SK-N-SH (cell line): ENCODE data around the gene MMAA. TPM values are rescaled to one million over a fixed set of nuclear protein-coding genes. Genes with fewer than 3 reads are reported as not detected.
A peak's percentile ranks its signal among the peaks of the same experiment; 100 is the strongest.
"Not testable (repeated sequence)": the region's sequence is repeated elsewhere in the genome, so short reads cannot be mapped to it uniquely, and the experiment has no call there.

Experiments
- CTCF ChIA-PET: fragments of 300-600, 350-600 bp; formaldehyde crosslinking; extraction: SDS; loops from one replicate; lab custom pipeline; 2021; lab: Yijun Ruan, JAX
- POLR2A ChIA-PET: fragments of 350-600 bp; sonication (Branson Sonifier 250); formaldehyde crosslinking; extraction: SDS; loops from one replicate; lab custom pipeline; 2020; ENCODE audit warnings: antibody characterized with exemption, inconsistent platforms; lab: Yijun Ruan, JAX
- DNase-seq: peaks from one replicate; pipeline ENCODE4 v3.0.0; 2012
- H2AFZ ChIP-seq: fragments of 200-600 bp; sonication (generic); 2 replicates; pipeline ENCODE4 v1.8.1; 2016; ENCODE audit warnings: antibody characterized with exemption, mild to moderate bottlenecking, low read depth
- H3F3A ChIP-seq: fragments of 200-600 bp; sonication (generic); replicated peaks from 2 replicates; pipeline ENCODE3; 2016; ENCODE audit warnings: antibody characterized with exemption, mild to moderate bottlenecking; ENCODE audit not compliant: insufficient read depth
- H3K27ac ChIP-seq, 2 experiments: fragments of 200-500 bp in 1 of 2; fragments of 200-600 bp in 1 of 2; sonication (Bioruptor generic) in 1 of 2; sonication (generic), shearing (Covaris generic) in 1 of 2; 2 replicates each; pipeline versions ENCODE4 v1.5.1 to v1.6.1; 2014 to 2016; ENCODE audit warnings: low read depth in 2 of 2, inconsistent platforms in 1 of 2, low read length in 1 of 2, mild to moderate bottlenecking in 1 of 2, mixed read lengths in 1 of 2
- H3K27me3 ChIP-seq: fragments of 200-600 bp; sonication (generic), shearing (Covaris generic); 2 replicates; pipeline ENCODE4 v1.6.1; 2016; ENCODE audit warnings: mixed run types; ENCODE audit not compliant: insufficient read depth
- H3K36me3 ChIP-seq, 2 experiments: fragments of 200-500 bp in 1 of 2; fragments of 200-600 bp in 1 of 2; sonication (Bioruptor generic) in 1 of 2; sonication (generic) in 1 of 2; replicated peaks in 1 of 2; 2 replicates each; pipeline versions ENCODE3 to v1.5.1; 2014 to 2016; ENCODE audit warnings: low read length in 1 of 2, mild to moderate bottlenecking in 1 of 2; ENCODE audit not compliant: insufficient read depth in 2 of 2, control insufficient read depth in 1 of 2
- H3K4me1 ChIP-seq, 2 experiments: fragments of 200-500 bp in 1 of 2; fragments of 200-600 bp in 1 of 2; sonication (Bioruptor generic) in 1 of 2; sonication (generic), shearing (Covaris generic) in 1 of 2; 2 replicates each; pipeline versions ENCODE4 v1.5.1 to v1.6.1; 2014 to 2016; ENCODE audit warnings: low read depth in 1 of 2, low read length in 1 of 2, mixed run types in 1 of 2; ENCODE audit not compliant: insufficient read depth in 2 of 2, control insufficient read depth in 1 of 2
- H3K4me2 ChIP-seq: fragments of 200-600 bp; sonication (generic), shearing (Covaris generic); 2 replicates; pipeline ENCODE4 v1.6.1; 2017; ENCODE audit warnings: mixed run types
- H3K4me3 ChIP-seq, 2 experiments: fragments of 200-500 bp in 1 of 2; fragments of 200-600 bp in 1 of 2; sonication (Bioruptor generic) in 1 of 2; sonication (generic), shearing (Covaris generic) in 1 of 2; 2 replicates each; pipeline versions ENCODE4 v1.5.1 to v1.8.1; 2014 to 2016; ENCODE audit warnings: low read depth in 2 of 2, inconsistent platforms in 1 of 2, low read length in 1 of 2, mild to moderate bottlenecking in 1 of 2, mixed read lengths in 1 of 2, moderate library complexity in 1 of 2
- H3K79me2 ChIP-seq: fragments of 200-600 bp; sonication (generic); 2 replicates; pipeline ENCODE4 v1.8.1; 2017; ENCODE audit warnings: mild to moderate bottlenecking; ENCODE audit not compliant: insufficient read depth
- H3K9ac ChIP-seq: fragments of 200-600 bp; sonication (generic); 2 replicates; pipeline ENCODE4 v1.6.1; 2017; ENCODE audit warnings: mixed run types
- H3K9me2 ChIP-seq: fragments of 200-600 bp; sonication (generic); 2 replicates; pipeline ENCODE4 v1.6.1; 2017; ENCODE audit warnings: mixed run types
- H3K9me3 ChIP-seq: fragments of 200-600 bp; sonication (generic); 2 replicates; pipeline ENCODE4 v1.6.1; 2017; ENCODE audit warnings: mixed run types, mild to moderate bottlenecking, moderate library complexity
- H4K20me1 ChIP-seq: fragments of 200-600 bp; sonication (generic); 2 replicates; pipeline ENCODE4 v1.6.1; 2017; ENCODE audit warnings: mild to moderate bottlenecking, mixed run types; ENCODE audit not compliant: insufficient read depth
- GATA2 ChIP-seq: sonication (generic); formaldehyde crosslinking; IDR thresholded peaks from 2 replicates; pipeline ENCODE4 v1.5.0; 2020; ENCODE audit warnings: mild to moderate bottlenecking, missing genetic modification reagents
- MEF2A ChIP-seq: IDR thresholded peaks from 2 replicates; pipeline ENCODE4 v1.4.0; 2012; ENCODE audit warnings: low read depth, borderline replicate concordance
- NFIC ChIP-seq: IDR thresholded peaks from 2 replicates; pipeline ENCODE4 v1.4.0; 2012; ENCODE audit warnings: borderline replicate concordance
- NRF1 ChIP-seq: IDR thresholded peaks from 2 replicates; pipeline ENCODE4 v1.6.1; 2012; ENCODE audit warnings: low read depth, mild to moderate bottlenecking, low read length
- REST ChIP-seq: IDR thresholded peaks from 2 replicates; pipeline ENCODE4 v1.6.1; 2012; ENCODE audit warnings: mild to moderate bottlenecking, low read depth, low read length, moderate library complexity
- SIN3A ChIP-seq: IDR thresholded peaks from 2 replicates; pipeline ENCODE4 v1.6.1; 2012; ENCODE audit warnings: low read depth, mild to moderate bottlenecking, low read length, moderate library complexity, borderline replicate concordance
- WGBS: methylation state at CpG from one replicate; pipeline ENCODE4 v1.1.6; 2017; ENCODE audit warnings: low lambda C conversion rate; 5-methylcytosine and 5-hydroxymethylcytosine counted together
- polyA plus RNA-seq, 3 experiments: library from polyadenylated mRNA; depleted of rRNA; stranded (reverse); fragments of >200 nt; gene quantifications; 2 replicates each; pipeline ENCODE4 v1.2.3, GENCODE V29; 2012

MMAA gene
- polyA plus RNA-seq, 1 of the 3 experiments (the other 2 are of a cell fraction) = 2.2 TPM

- H3K27ac ChIP-seq = no peak overlapping the region
- no peak for DNase-seq
- CTCF ChIA-PET = interaction anchor here (0.9 kb wide), 1 partner anchor 16 kb away, joined by 3 read pairs; the partner anchor contains the start of gene MMAA
- H3K4me3 ChIP-seq = no peak overlapping the region
- no peak overlapping the region for H3K9ac ChIP-seq
- H3F3A ChIP-seq = no peaks in the 10 kb centered on the region
- POLR2A ChIA-PET = no interaction called here
- TF ChIP-seq SIN3A = no peak
- H3K4me1 ChIP-seq = no peaks in the 10 kb centered on the region
- no peaks in the 10 kb centered on the region for H3K9me3 ChIP-seq
- no peaks in the 10 kb centered on the region for H3K9me2 ChIP-seq
- H3K4me2 ChIP-seq = no peak overlapping the region
- no peaks in the 10 kb centered on the region for H3K79me2 ChIP-seq
- H2AFZ ChIP-seq = no peak overlapping the region
- H4K20me1 ChIP-seq = no peaks in the 10 kb centered on the region
- H3K36me3 ChIP-seq = peaks cover 0 to 5% of the 10 kb centered on the region in 2 experiments
- H3K27me3 ChIP-seq = no peaks in the 10 kb centered on the region
These were observed 16.4 kb downstream of the MMAA start for GRCh38 chr4:145635630-145636029.

DNA sequence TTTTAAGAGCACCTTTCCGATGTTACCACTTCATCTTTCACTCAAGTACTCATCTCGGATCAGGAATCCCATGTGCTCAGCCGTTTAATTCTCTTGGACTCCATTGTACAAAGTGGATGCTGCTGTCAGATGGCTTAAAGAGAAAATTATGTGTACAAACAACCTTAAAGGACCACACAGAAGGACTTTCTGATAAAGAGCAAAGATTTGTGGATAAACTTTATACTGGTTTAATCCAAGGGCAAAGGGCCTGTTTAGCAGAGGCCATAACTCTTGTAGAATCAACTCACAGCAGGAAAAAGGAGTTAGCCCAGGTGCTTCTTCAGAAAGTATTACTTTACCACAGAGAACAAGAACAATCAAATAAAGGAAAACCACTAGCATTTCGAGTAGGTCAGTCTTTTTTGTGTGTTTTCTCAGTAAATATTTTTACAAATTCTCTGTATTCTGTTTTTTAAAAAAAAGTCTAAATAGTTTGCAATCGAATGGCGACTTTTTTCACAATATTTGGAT is 20.1 kb downstream of the MMAA start:
- Histone ChIP-seq H4K20me1 (no peaks in the 10 kb centered on the region), H3K27ac (no peak overlapping the region), H2AFZ (no peak overlapping the region), H3K9me3 (no peaks in the 10 kb centered on the region), H3K27me3 (no peaks in the 10 kb centered on the region), H3K79me2 (no peaks in the 10 kb centered on the region), H3K9ac (no peak overlapping the region), H3K4me1 (no peaks in the 10 kb centered on the region), H3K9me2 (no peaks in the 10 kb centered on the region), H3F3A (no peaks in the 10 kb centered on the region), H3K4me3 (no peak overlapping the region), H3K4me2 (no peak overlapping the region), H3K36me3 (peaks cover 0 to 10% of the 10 kb centered on the region in 2 experiments)
- CTCF ChIA-PET = no interaction called here
- 89% methylated on average over 6 of the region's 6 CpGs for WGBS
- TF ChIP-seq REST (no peak), NFIC (no peak), MEF2A (no peak), NRF1 (no peak), GATA2 (no peak)
- POLR2A ChIA-PET = no interaction called here
- DNase-seq = no peak

DNA sequence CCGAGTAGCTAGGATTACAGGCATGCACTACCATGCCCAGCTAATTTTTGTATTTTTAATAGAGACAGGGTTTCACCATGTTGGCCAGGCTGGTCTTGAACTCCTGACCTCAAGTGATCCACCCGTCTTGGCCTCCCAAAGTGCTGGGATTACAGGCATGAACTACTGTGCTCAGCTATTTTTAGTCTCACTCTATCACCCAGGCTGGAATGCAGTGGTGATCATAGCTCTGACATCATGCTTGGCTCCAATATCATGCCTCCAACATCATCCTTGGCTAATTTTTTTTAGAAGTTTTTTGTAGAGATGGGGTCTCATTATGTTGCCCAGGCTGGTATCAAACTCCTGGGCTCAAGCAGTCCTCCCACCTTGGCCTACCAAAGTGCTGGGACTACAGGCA is 21.1 kb downstream of the MMAA start:
- POLR2A ChIA-PET, DNase-seq, H3K4me3 ChIP-seq, H3K79me2 ChIP-seq, H3K4me2 ChIP-seq, H3K27ac ChIP-seq, H2AFZ ChIP-seq, H3K9ac ChIP-seq, H3K9me2 ChIP-seq, CTCF ChIA-PET, H4K20me1 ChIP-seq, H3F3A ChIP-seq, H3K27me3 ChIP-seq, H3K4me1 ChIP-seq, H3K9me3 ChIP-seq: not testable (repeated sequence)
- TF ChIP-seq MEF2A = peak; percentile 54; the same call in 1 of the 2 replicates
- peaks cover 0 to 10% of the 10 kb centered on the region in 2 experiments for H3K36me3 ChIP-seq
- 85% methylated on average over 2 of the region's 2 CpGs for WGBS
